Measurements from ENCODE around the gene SMARCC2. TPM values are rescaled to one million over a fixed set of nuclear protein-coding genes. Genes with fewer than 3 reads are reported as not detected.

SMARCC2 gene
- total and polyA plus RNA-seq, 2 of the 13 experiments (the other 11 are each of a cell fraction or from before 2014, with no cell fraction given): 21.3 to 24.1 TPM

- TF ChIP-seq CC2D1A (CRISPR knock-in tag; IDR thresholded peaks at IDR 0.05) (no peak), ATF4 (CRISPR knock-in tag; IDR thresholded peaks at IDR 0.05) (no peak), THYN1 (CRISPR knock-in tag; IDR thresholded peaks at IDR 0.05; ENCODE audit: borderline replicate concordance, low read depth) (no peak), ZNF143 (CRISPR knock-in tag; IDR thresholded peaks at IDR 0.05) (peak; percentile 89), ISX (CRISPR knock-in tag; conservative IDR thresholded peaks at IDR 0.05) (no peak), RAD51 (IDR thresholded peaks at IDR 0.05; ENCODE audit: borderline replicate concordance) (no peak), ZNF749 (CRISPR knock-in tag; IDR thresholded peaks at IDR 0.05; ENCODE audit: borderline replicate concordance) (0 out of 2 replicates have a peak, but pooled peaks have one; percentile 54), RBFOX2 (IDR thresholded peaks at IDR 0.05; ENCODE audit: low read depth, low read length) (peak; percentile 77), NFKB2 (CRISPR knock-in tag; IDR thresholded peaks at IDR 0.05; ENCODE audit: borderline replicate concordance) (peak; percentile 45; the same call in 1 of the 2 replicates), NFE2 (CRISPR knock-in tag; IDR thresholded peaks at IDR 0.05) (no peak), MTF2 (CRISPR knock-in tag; IDR thresholded peaks at IDR 0.05; ENCODE audit: borderline replicate concordance) (0 out of 2 replicates have a peak, but pooled peaks have one; percentile 26), FOXA1 (IDR thresholded peaks at IDR 0.05) (no peak), FOXA1 (CRISPR knock-in tag; IDR thresholded peaks at IDR 0.05) (no peak), REST (IDR thresholded peaks at IDR 0.05; ENCODE audit: borderline replicate concordance in 1 of 2, low read depth in 1 of 2, low read length in 2 of 2) (peak in 1 of 2 experiments; percentile 59; a peak in 2 of 4 replicates), ZNF12 (CRISPR knock-in tag; IDR thresholded peaks at IDR 0.05) (peak; percentile 16; the same call in 1 of the 2 replicates), ZNF704 (CRISPR knock-in tag; IDR thresholded peaks at IDR 0.05; ENCODE audit: borderline replicate concordance) (no peak), IKZF5 (CRISPR knock-in tag; IDR thresholded peaks at IDR 0.05) (peak; percentile 72; the same call in 1 of the 2 replicates), ZNF547 (CRISPR knock-in tag; IDR thresholded peaks at IDR 0.05) (no peak), BRD4 (CRISPR knock-in tag; IDR thresholded peaks at IDR 0.05) (peak; percentile 53; the same call in 1 of the 2 replicates), ETS1 (CRISPR knock-in tag; IDR thresholded peaks at IDR 0.05) (no peak), TCF7L2 (IDR thresholded peaks at IDR 0.05; ENCODE audit: low read depth, low read length) (no peak)
Measured at GRCh38 chr12:56116267-56117081, 72.8 kb downstream of the SMARCC2 start, which contains the start of gene RPL41 (continued).
